ENCODE results near the gene PRRC2B. TPM values are rescaled to one million over a fixed set of nuclear protein-coding genes. Genes with fewer than 3 reads are reported as not detected.

PRRC2B gene
- total RNA-seq, 1 donor from 2014 or later = 190 TPM

- H3K4me3 ChIP-seq = no peak overlapping the region
- no peak for TF ChIP-seq CTCF (IDR thresholded peaks at IDR 0.05)
- intact Hi-C loops (cut with DNase I) = no loop called here
- no peaks in the 10 kb centered on the region for H3K27me3 ChIP-seq
- no peak overlapping the region for H3K27ac ChIP-seq
- ATAC-seq (no peak), DNase-seq (no peak)
- H3K36me3 ChIP-seq = no peaks in the 10 kb centered on the region
- H3K4me1 ChIP-seq = peaks cover 76% of the 10 kb centered on the region
- H3K9me3 ChIP-seq = no peaks in the 10 kb centered on the region
Measured at GRCh38 chr9:131419716-131420115, 25.8 kb downstream of the PRRC2B start.

- intact Hi-C loops (cut with DNase I) = no loop called here
- TF ChIP-seq CTCF (IDR thresholded peaks at IDR 0.05) = peak; percentile 28
- Histone ChIP-seq H3K4me3 (no peak overlapping the region), H3K27ac (peak overlapping the region; percentile 42), H3K4me1 (peaks cover 78% of the 10 kb centered on the region), H3K36me3 (no peaks in the 10 kb centered on the region), H3K27me3 (no peaks in the 10 kb centered on the region), H3K9me3 (no peaks in the 10 kb centered on the region)
- DNase-seq (no peak), ATAC-seq (peak; percentile 59)
Measured at GRCh38 chr9:131420980-131421624, 27.2 kb downstream of the PRRC2B start.

GRCh38 chr9:131421691-131422090, 27.8 kb downstream of the PRRC2B start:
- no peaks in the 10 kb centered on the region for H3K36me3 ChIP-seq
- H3K27me3 ChIP-seq = no peaks in the 10 kb centered on the region
- intact Hi-C loops (cut with DNase I) = no loop called here
- H3K4me1 ChIP-seq = peaks cover 72% of the 10 kb centered on the region
- no peak overlapping the region for H3K4me3 ChIP-seq
- no peak for TF ChIP-seq CTCF (IDR thresholded peaks at IDR 0.05)
- ATAC-seq (no peak), DNase-seq (no peak)
- no peaks in the 10 kb centered on the region for H3K9me3 ChIP-seq
- peak overlapping the region; percentile 42 for H3K27ac ChIP-seq

GRCh38 chr9:131422241-131422792, 28.4 kb downstream of the PRRC2B start:
- Histone ChIP-seq H3K4me3 (no peak overlapping the region), H3K9me3 (no peaks in the 10 kb centered on the region), H3K27me3 (no peaks in the 10 kb centered on the region), H3K4me1 (peaks cover 66% of the 10 kb centered on the region), H3K36me3 (no peaks in the 10 kb centered on the region), H3K27ac (peak overlapping the region; percentile 45)
- peak; percentile 10 for TF ChIP-seq CTCF (IDR thresholded peaks at IDR 0.05)
- DNase-seq (peak; percentile 31), ATAC-seq (peak; percentile 6)
- intact Hi-C loops (cut with DNase I) = no loop called here

GRCh38 chr9:131423171-131423581, 29.3 kb downstream of the PRRC2B start:
- no peak overlapping the region for H3K4me3 ChIP-seq

More at GRCh38 chr9:131423171-131423581, 29.3 kb downstream of the PRRC2B start:
- ATAC-seq = peak; percentile 81
- H3K9me3 ChIP-seq = no peaks in the 10 kb centered on the region
- no peaks in the 10 kb centered on the region for H3K36me3 ChIP-seq
- peaks cover 57% of the 10 kb centered on the region for H3K4me1 ChIP-seq
- TF ChIP-seq CTCF (IDR thresholded peaks at IDR 0.05) = no peak
- peak overlapping the region; percentile 45 for H3K27ac ChIP-seq
- intact Hi-C loops (cut with DNase I) = no loop called here
- no peak for DNase-seq
- no peaks in the 10 kb centered on the region for H3K27me3 ChIP-seq

Data from upper lobe of right lung (tissue), 1 donor.